DMS79 treated with DMSO at 0.1 percent for 48 hours (cell line): ENCODE results near the gene ITGA8.
"Not testable (repeated sequence)": the region's sequence is repeated elsewhere in the genome, so short reads cannot be mapped to it uniquely, and the experiment has no call there.

Source experiments
- DNase-seq: peaks from one replicate; lab custom pipeline; 2025; lab: John Stamatoyannopoulos, UW

Gene ITGA8

GRCh38 chr10:15681076-15681475, 38.6 kb downstream of the ITGA8 start:
- DNase-seq, result no peak

DNA sequence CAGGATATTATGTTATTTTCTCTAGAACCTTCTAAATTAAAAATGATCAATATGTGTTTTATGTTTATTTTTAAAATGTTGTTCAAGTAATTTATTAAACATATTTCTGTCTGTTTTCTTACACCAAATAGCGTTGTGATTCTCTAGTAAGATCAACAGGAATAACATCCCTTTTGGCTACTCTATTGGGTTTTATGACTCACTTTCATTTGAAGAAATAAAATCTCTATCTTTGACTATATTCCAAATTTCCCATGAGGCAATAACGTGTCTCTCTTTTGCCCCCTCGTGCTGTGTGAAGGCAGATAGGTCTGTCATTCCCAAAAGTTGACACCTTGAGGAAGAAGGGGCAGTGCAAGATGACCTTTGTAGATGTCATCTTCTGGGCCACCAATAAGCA, 40.9 kb downstream of the ITGA8 start:
- no peak for DNase-seq

DNA sequence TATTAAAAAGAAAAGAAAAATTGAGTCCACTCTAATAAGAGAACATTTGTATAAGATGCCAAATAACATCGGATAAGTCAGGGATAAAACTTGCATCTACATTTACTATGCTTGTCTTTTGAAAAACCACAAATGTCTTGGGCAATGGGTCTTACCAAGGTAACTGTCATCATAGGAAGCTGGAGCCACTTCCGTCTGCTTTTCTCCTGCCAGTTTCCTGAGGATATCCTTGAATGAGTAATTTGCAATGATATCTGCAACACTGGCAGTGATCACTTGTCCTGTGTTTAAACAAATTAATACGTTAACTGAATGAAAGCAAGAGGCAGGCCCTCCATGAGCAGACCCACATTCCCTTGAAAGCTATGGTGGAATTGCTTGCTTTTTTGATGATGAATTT, 47.3 kb downstream of the ITGA8 start:
- no peak for DNase-seq

DNA sequence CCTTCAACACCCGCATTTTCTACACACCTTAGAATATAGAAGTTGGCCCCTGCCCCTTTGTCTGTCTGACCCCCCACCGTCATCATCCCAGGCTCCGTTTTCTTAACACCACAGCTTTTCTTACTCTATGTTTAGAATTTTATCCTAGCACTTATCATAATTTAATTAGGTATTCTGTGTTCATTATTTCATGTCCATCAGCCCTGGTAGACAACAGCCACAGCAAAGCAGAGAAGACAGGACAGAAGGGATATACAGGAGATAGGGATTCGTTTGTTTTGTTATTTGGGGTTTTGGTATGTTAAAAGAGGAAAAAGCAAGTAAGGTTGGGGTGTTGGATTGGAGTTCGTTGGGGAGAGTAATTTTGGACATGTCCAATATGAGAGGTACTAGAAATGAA, 48.8 kb downstream of the ITGA8 start:
- DNase-seq, result no peak

GRCh38 chr10:15661574-15661973, 58.1 kb downstream of the ITGA8 start:
- DNase-seq, result no peak

- DNase-seq, result no peak
Observed at GRCh38 chr10:15660990-15661389, 58.7 kb downstream of the ITGA8 start.

DNA sequence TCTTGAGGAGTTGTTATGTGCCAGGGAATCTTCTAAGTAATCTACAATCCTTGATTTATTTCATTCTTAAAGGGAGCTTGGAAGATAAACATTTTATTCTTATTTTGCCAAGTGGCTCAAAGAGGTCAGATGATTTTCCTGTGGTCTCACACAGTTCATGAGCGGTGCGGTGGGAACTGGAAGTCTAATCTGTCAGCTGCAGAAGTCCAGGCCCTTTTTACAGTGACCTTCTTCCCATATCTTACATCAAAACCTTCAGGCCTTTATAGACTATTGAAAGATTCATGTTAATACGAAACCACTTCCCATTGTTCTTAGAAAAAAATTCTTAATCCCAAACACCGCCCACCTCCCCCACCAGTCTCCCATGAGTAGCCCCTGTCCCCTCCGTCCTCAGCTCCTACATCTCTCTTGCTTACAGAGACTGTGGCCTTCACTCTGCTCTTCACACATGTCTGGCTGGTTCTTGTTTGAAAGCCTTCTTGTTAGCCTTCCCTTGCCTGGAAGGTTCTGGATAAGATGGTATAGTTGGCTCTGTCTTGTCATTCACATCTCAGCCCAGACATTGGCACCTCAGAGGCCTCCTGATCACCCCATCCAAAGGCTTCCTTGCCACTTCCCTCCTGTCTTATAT, 61.5 kb downstream of the ITGA8 start:
- DNase-seq, result no peak

DNA sequence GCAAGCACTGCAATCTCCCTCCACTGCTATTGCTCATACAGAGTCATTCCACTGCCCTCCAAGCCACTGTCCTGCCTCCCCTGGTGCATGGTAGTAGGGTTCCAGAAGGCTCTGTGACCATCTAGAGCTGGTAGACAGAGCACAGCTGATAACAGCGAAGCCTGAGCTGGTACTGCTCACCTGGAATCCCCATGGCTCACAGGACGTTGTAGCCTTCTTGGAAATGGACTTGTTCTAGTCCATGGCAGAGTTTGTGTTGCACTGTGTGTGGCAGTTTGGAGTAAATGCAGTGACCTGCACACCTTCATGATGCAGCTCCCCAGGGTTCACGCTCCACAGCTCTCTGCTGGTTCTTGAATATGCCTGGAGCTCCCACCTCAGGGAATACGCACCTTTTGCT, 67.0 kb downstream of the ITGA8 start:
- no peak for DNase-seq

- no peak for DNase-seq
Observed at GRCh38 chr10:15652117-15652516, 67.6 kb downstream of the ITGA8 start.

GRCh38 chr10:15651175-15651574, 68.5 kb downstream of the ITGA8 start:
- DNase-seq, result no peak

GRCh38 chr10:15642095-15642494, 77.6 kb downstream of the ITGA8 start:
- DNase-seq, result no peak

- no peak for DNase-seq
Observed at GRCh38 chr10:15640536-15641085, 79.1 kb downstream of the ITGA8 start.

GRCh38 chr10:15636446-15636845, 83.3 kb downstream of the ITGA8 start:
- DNase-seq, result no peak

- DNase-seq, result no peak
Observed at GRCh38 chr10:15632456-15633091, 87.1 kb downstream of the ITGA8 start.

DNA sequence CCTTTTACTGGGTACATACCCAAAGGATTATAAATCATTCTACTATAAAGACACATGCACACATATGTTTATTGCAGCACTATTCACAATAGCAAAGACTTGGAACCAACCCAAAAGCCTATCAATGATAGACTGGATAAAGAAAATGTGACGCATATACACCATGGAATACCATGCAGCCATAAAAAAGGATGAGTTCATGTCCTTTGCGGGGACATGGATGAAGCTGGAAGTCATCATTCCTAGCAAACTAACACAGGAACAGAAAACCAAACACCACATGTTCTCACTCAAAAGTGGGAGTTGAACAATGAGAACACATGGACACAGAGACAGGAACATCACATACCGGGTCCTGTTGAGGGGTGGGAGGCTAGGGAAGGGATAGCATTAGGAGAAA, 88.5 kb downstream of the ITGA8 start:
- DNase-seq, result not testable (repeated sequence)

DNA sequence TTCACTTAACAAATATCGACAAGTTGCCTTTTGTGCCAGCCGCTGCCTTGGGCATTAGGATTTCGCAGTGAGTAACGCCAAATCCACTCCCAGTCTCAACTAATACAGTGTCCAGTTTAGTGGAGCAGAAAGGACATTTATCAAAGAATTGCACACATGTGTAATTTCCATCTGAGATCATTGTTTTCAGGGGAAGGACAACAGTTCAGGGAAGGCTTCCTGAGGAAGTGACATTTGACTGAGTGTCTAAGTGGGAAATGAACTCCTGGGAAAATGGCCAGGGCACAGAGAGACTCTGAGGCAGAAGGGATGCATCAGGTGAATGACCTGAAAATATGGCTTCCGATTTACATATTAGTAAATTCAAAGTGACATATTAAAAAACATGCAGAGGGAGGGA, 89.4 kb downstream of the ITGA8 start:
- no peak for DNase-seq

- DNase-seq, result no peak
Observed at GRCh38 chr10:15627617-15628196, 92.0 kb downstream of the ITGA8 start.

DNA sequence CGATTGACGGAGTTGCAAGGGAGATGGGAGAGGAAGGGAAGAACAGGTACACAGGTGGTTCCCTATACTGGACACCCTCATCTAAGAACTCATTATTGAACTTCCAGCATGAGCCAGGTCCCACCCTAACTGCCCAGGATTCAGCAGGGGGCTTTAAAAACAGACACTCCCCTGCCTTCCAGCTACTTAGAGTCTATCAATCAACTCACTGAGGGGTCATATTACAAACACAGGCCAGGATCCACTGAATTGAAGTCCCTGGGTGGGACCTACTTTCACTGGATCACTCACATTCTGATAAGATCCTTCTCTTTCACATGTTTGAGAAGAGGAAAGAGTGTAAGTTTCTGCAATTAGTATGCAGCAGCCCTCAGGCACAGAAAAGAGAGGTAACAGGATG, 92.8 kb downstream of the ITGA8 start:
- no peak for DNase-seq

GRCh38 chr10:15625261-15625660, 94.5 kb downstream of the ITGA8 start:
- DNase-seq, result no peak

DNA sequence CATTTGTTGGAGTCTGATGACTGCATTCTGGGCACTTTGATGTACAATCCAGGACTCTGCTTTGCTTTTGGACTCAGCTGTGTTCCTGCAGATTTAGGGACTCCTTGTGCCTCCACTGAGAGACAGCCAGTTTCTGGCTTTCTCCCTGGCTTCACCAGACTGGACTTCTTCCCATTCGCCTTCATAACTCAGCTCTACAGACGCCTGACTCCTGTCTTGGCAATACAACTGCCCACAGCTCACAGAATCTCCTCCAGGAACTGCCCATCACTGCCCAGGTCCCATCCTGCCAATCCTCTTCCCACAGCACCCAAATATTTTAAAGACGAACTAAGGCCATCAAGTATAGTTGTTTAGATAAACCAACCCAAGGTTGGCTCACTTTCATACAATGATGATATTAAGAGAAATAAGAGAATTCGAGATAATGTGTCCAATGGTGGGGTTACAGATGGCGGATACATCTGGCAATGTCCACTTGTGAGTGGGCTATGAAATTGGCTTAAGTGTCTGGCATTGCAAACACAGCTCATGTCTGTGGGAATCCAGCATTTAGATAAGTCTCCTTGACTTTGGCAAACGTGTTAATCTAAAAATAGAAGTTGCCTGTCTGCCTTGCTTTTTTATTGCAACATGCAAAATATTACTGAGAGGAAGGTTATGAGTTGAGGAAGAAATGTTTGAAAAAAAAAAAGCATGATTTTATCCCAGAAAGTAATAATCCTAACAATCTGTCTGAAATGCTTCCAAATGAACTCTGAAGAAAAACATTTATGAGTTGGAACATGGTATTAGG, 95.1 kb downstream of the ITGA8 start:
- no peak for DNase-seq

- DNase-seq, result no peak
Observed at GRCh38 chr10:15620836-15621515, 98.7 kb downstream of the ITGA8 start.

DNA sequence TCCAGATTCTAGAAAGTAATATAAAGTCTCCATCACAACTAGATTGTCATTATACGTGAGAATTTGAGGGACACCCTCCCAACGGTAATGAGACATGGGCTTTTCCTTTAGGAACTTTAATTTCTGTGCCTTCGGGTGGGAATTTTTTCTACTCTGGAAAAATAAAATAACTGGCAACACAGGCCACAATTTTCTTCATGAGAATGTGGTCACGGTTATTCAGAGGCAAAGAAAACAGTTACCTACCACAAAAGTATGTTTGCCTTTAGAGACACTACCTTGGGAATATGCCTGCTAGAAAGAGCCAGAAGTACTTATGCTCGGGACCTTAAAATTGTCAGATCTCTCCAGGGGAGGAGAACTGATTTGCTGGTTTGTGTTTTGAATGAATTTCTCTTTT, 99.4 kb downstream of the ITGA8 start:
- DNase-seq, result no peak
